Panc1 (cell line): ENCODE measurements around the gene MEP1B.

ENCODE experiments used
- CTCF ChIP-seq: fragments of 450-650 bp; IDR thresholded peaks from 2 replicates; pipeline ENCODE4 v1.5.1; 2017; ENCODE audit warnings: mild to moderate bottlenecking
- POLR2AphosphoS5 ChIP-seq: IDR thresholded peaks from 2 replicates; pipeline ENCODE4 v1.6.1; 2012; ENCODE audit warnings: mild to moderate bottlenecking, low read depth, low read length, moderate library complexity
- REST ChIP-seq, 2 experiments: IDR thresholded peaks; 2 replicates each; pipeline ENCODE4 v1.6.1; 2011 to 2012; ENCODE audit warnings: low read depth in 2 of 2, control low read depth in 1 of 2, low read length in 1 of 2, mild to moderate bottlenecking in 1 of 2, moderate library complexity in 1 of 2; ENCODE audit not compliant: insufficient read depth in 1 of 2
- SIN3A ChIP-seq: IDR thresholded peaks from 2 replicates; pipeline ENCODE4 v1.6.1; 2012; ENCODE audit warnings: low read depth, mild to moderate bottlenecking, low read length, moderate library complexity, borderline replicate concordance; ENCODE audit not compliant: insufficient read depth

- TF ChIP-seq CTCF (no peak), POLR2AphosphoS5 (no peak), REST (IDR thresholded peaks at IDR 0.05; ENCODE audit: insufficient read depth in 1 of 2, low read depth in 2 of 2, low read length in 1 of 2) (no peak), SIN3A (no peak)
Observed at GRCh38 chr18:32195881-32196815, 6.3 kb downstream of the MEP1B start.
